ENCODE results near the gene DNAH8.
"Not testable (repeated sequence)": the region's sequence is repeated elsewhere in the genome, so short reads cannot be mapped to it uniquely, and the experiment has no call there.

DNAH8 gene

DNA sequence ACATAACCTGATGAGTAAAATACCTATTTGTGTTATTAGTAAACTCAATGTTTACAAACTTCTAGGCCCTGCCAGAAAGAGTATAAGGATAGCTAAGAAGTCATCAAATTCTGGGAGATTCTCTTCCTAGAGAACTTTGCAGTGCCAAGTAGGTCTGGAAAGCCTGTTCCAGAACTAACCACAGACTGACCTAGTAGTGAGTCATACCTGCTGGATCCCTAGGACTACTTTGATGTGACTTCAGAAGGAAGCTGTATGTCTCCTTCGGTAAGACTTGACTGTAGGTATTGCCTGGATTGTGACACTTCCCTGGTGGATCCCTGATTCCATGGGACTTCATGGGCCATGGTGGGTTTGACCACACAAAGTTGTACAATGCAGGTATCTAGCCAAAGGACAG is 131.7 kb downstream of the DNAH8 start:
- DNase-seq, result no peak

- DNase-seq, result no peak
Observed at GRCh38 chr6:38847497-38847896, 132.4 kb downstream of the DNAH8 start.

DNA sequence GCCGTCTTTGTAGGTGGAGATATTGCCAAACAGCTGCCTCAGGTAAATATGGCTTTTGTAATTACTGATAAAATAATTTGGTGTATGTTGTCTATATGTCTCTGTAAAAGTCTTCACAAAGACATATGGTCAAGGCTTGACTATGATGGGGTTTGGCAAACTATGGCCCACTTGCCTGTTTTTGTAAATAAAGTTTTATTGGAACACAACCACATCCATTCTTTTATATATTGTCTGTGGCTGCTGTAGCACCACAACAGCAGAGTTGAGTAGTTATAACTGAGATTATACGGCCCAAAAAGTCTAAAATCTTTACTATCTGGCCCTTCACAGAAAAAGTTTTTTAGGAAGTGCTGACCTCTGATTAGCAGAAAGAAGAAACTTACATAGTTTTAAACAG is 133.6 kb downstream of the DNAH8 start:
- no peak for DNase-seq

DNA sequence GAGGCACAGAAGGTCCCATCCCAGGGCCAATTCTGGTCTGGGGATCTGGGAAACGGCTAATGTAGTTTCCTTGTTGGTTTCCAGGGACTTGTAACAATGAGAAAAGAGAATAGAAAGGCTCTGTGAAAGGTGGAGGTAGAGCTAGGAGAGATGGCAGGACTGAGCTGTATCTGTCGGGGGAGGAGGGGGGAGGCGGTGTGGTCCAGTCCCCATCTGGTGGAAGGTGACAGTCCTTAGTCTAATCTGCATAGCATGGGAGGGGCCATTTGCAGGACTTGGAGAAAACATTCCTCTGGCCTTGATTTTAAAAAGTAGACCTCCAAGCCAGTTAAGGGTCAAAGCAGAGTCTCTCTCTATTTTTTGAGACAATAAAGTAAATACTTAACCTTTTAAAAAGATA is 137.1 kb downstream of the DNAH8 start:
- no peak for DNase-seq

DNA sequence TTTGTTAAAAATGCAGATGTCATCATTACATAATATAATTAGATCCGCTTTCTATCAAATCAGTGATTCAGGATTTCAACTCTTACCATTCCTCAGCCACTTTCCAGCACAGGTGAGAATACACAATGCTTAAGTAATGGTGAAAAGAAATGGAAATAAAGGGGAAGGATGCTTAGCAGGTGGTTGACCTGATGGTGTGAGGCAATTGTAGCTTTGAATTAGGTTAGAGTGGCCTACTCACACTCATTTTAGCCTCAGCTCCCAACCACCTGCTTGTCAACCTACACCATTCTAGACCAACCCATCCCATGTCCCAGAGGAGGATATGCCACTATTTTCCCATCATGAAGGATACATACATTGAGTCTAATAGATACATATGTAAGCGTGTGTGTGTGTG is 138.1 kb downstream of the DNAH8 start:
- no peak for DNase-seq

GRCh38 chr6:38856492-38856891 is 141.4 kb downstream of the DNAH8 start:
- DNase-seq, result no peak

DNA sequence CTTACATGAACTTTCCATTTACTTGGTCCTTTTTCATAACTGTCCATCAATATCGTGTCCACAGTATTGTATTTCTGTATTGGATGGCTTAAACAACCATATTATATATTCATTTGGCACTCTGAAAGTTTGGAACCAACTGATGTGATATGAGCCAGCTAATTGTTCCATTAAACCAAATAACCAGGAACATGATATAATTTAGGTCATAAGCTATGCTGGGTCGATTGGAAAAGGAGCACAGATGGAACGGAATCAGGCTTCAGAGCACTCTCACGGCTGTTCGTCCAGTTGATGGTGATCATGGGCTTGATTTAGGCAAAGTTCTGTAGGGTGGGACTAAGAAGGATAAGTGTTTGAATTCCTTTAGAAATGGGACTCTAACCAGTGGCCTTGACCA is 142.7 kb downstream of the DNAH8 start:
- DNase-seq, result no peak

GRCh38 chr6:38860041-38860440 is 144.9 kb downstream of the DNAH8 start:
- no peak for DNase-seq

DNA sequence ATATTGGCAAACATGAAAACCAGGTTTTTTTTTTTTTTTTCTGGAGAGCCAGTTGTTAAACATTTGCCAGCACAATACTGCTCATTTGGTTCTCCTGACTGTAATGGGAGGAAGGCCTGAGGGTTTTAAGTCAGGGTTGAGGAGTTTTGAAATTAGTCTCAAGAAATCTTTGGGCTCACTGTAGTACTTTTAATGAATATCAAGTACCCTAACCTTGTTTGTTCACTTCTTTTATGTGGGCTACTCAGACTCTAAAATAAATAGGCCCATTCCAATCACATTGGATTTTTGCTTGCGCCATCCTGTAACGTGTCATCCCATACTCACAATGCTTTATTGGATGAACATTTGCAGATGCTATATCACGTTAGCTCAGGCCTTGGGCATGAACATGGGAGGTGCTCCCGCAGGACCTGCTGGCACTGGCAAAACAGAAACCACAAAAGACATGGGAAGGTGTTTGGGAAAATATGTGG is 146.9 kb downstream of the DNAH8 start:
- no peak for DNase-seq

DNA sequence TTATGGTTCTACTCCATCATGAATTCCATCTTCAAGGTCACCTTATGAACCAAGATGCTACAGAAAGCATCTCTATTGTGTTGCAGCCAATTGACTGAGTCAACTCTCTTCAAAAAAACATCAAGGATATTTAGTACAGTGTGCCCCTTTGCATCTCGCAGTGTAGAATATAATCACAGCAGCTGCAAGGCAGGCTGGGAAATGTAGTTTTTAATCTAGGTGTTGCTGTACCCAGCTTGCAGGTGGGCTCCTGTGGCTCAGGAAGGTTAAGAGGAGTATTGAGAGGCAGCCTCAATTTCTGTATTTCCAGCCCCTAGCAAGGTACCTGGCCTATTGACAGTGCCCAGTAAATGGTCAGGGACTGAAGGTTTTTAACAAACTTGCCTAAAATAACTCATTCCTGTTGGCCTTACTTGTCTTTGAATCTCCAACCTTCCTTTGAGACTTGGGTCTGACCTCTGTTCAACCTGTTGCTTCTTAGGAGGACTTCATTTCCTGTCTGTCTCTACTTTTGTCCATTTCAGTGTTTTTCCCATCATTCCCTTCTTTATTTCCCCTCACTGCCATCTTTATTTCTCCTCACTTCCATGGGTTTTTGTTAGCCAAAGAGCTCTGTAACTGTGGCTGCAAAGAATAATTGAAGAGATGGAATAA is 150.5 kb downstream of the DNAH8 start:
- DNase-seq, result no peak

DNA sequence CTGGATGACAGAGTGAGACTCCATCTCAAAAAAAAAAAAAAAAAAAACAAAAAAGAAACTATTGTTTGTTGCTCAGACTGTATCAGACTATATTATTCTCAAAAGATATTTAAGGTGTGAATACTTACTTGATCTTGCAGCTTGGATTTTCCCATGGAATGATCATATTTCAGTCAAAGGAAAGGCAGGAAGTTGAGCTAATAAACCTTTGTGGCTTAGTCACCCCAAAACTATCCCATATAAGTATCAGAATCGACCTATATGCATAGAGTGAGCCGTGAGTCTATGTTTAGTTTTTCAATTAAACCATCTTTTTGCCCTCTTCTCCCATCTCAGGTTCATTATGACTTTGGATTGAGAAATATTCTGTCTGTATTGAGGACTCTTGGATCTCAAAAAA is 152.6 kb downstream of the DNAH8 start:
- DNase-seq, result no peak

DNA sequence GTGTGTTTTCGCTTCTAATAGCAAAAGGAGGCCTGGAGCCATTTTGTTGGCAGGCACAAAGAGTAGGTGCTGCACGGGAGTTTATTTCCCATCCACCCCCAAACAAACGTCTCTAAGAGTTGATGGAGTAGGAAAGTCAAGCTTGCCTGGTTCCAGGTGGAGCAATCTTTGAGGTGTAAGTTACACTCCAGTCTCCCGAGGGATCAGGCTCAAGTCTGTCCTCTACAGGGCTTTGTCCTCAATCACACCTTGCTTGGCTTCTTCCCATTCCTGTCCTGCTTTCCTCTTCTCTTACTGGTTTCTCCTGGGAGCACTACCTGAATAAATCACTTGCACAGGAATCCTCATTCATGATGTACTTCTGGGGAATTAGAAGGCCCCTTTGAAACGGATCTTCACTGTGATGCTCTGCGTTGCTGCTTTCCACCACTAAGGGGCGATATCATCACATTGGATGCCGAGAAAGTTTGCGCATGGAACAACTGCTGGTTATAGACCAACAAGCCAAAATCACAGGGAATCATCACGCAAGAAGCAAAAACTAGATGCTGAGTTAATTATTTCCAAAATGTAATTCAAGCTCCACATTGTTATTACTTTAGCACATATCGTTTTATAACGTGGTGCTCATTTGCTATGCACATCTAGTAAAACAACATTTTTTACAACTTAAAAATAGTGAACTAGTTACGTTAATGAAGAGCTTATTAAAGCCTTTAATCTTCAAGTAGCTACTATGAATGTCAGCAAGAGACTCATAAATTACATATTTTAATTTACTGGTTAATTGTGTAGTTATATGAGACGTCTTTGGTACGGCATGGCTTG is 156.8 kb downstream of the DNAH8 start:
- DNase-seq, result peak; percentile 53 to 71 (median 66)

- DNase-seq, result no peak
Observed at GRCh38 chr6:38873001-38873400, 157.9 kb downstream of the DNAH8 start.

DNA sequence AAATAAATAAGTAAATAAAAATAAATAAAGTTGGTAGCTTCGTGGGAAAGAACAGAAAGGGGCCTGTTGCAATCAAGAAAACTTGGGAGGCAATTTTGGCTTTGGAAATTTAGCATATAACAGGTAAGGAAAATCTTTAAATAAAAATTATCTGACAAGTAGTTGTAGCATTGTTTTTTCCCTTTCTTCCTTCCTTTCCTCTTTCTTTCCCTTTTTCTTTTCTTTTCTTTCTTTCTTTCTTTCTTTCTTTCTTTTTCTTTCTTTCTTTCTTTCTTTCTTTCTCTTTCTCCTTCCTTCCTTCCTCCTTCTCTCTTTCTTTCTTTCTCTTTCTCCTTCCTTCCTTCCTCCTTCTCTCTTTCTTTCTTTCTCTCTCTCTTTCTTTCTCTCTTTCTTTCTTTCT is 158.7 kb downstream of the DNAH8 start:
- DNase-seq, result not testable (repeated sequence)

DNA sequence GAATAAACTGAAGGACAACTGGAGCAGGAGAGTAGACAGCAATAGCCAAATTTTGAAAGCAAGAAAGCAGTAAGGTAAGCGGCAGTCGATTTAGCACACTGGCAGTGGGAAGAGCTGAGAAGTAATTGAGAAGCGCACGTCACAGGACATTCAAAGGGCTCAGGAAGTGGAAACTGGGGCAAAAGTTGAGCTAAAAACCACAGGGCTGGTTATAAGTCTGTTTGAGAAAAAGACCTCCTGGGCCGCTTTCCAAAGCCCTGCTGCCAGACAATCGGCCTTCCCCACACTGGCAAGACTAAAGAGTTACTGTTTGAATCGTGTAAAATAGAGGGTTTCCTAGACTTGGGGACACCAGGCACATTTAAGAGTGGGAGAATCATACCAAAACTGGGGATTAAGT is 161.4 kb downstream of the DNAH8 start:
- DNase-seq, result peak; percentile 24 to 57 (median 46)

GRCh38 chr6:38877721-38878120 is 162.6 kb downstream of the DNAH8 start:
- DNase-seq, result peak; percentile 23 to 58 (median 41)

DNA sequence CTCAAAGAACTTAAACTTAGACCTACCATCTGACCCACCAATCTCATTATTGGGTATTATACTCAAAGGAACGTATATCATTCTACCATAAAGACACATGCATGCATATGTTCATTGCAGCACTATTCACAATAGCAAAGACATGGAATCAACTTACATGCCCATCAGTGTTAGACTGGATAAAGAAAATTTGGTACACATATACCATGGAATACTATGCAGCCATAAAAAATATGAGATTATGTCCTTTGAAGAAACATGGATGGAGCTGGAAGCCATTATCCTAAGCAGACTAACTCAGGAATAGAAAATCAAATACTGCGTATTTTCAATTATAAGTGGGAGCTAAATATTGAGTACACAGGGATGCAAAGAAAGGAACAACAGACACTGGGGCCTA is 167.0 kb downstream of the DNAH8 start:
- DNase-seq, result no peak

- no peak for DNase-seq
Observed at GRCh38 chr6:38897507-38897906, 182.4 kb downstream of the DNAH8 start.

GRCh38 chr6:38901802-38902522 is 186.9 kb downstream of the DNAH8 start:
- DNase-seq, result no peak

DNA sequence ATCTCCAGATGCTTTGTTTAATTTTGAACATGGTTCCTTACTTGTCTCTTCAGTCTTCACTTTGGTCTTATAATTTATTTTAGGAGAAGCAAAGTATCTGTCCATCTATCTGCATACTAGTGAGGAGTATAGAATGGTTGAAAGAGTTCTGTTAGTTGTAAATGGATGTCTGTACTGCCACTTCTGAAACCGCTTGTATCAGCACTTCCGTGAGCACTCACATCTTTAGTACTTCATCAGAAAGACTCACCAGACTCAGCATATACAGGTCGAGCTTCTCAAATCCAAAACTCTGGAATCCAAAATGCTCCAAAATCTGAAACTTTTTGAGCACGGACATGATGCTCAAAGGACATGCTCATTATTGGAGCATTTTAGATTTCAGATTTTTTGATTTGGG is 191.5 kb downstream of the DNAH8 start:
- no peak for DNase-seq

- DNase-seq, result no peak
Observed at GRCh38 chr6:38907264-38907663, 192.2 kb downstream of the DNAH8 start.

- DNase-seq, result no peak
Observed at GRCh38 chr6:38909015-38909730, 194.1 kb downstream of the DNAH8 start.

- DNase-seq, result no peak
Observed at GRCh38 chr6:38910207-38910606, 195.1 kb downstream of the DNAH8 start.
